OCI-LY1 (cell line): Measurements from ENCODE around the gene SLC6A3.

ENCODE experiments used
- CTCF ChIP-seq: fragments of 200-600 bp; sonication (generic), shearing (Covaris generic); IDR thresholded peaks from 2 replicates; pipeline ENCODE4 v1.5.1; 2017; ENCODE audit warnings: mild to moderate bottlenecking, antibody characterized with exemption, low read length, moderate library complexity, mixed read lengths
- EZH2 ChIP-seq: fragments of 200-600 bp; sonication (generic), shearing (Covaris generic); IDR thresholded peaks from 2 replicates; pipeline ENCODE4 v1.8.0; 2017; ENCODE audit warnings: borderline replicate concordance, mixed run types, mild to moderate bottlenecking, antibody characterized with exemption, low read length, moderate library complexity, mixed read lengths

- TF ChIP-seq CTCF: no peak
- no peak for TF ChIP-seq EZH2
Observed at GRCh38 chr5:1383344-1383743, 61.9 kb downstream of the SLC6A3 start.
